GM20000 (cell line): ENCODE measurements around the gene CTRB1.
A peak's percentile ranks its signal among the peaks of the same experiment; 100 is the strongest.

Experiments used
- DNase-seq: peaks from one replicate; pipeline ENCODE4 v3.0.0; 2012; ENCODE audit warnings: low spot score
- TF ChIP-seq, protein P1 (sequence below): IDR thresholded peaks from 2 replicates; pipeline ENCODE4 v1.5.1; 2012; ENCODE audit warnings: mild to moderate bottlenecking, control low read depth; ENCODE audit errors: extremely low read depth, missing control alignments

CTRB1 gene

GRCh38 chr16:75248536-75249380 is 30.0 kb downstream of the CTRB1 start:
- no peak for DNase-seq
- TF ChIP-seq, protein P1, sequence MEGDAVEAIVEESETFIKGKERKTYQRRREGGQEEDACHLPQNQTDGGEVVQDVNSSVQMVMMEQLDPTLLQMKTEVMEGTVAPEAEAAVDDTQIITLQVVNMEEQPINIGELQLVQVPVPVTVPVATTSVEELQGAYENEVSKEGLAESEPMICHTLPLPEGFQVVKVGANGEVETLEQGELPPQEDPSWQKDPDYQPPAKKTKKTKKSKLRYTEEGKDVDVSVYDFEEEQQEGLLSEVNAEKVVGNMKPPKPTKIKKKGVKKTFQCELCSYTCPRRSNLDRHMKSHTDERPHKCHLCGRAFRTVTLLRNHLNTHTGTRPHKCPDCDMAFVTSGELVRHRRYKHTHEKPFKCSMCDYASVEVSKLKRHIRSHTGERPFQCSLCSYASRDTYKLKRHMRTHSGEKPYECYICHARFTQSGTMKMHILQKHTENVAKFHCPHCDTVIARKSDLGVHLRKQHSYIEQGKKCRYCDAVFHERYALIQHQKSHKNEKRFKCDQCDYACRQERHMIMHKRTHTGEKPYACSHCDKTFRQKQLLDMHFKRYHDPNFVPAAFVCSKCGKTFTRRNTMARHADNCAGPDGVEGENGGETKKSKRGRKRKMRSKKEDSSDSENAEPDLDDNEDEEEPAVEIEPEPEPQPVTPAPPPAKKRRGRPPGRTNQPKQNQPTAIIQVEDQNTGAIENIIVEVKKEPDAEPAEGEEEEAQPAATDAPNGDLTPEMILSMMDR: no peak

DNA sequence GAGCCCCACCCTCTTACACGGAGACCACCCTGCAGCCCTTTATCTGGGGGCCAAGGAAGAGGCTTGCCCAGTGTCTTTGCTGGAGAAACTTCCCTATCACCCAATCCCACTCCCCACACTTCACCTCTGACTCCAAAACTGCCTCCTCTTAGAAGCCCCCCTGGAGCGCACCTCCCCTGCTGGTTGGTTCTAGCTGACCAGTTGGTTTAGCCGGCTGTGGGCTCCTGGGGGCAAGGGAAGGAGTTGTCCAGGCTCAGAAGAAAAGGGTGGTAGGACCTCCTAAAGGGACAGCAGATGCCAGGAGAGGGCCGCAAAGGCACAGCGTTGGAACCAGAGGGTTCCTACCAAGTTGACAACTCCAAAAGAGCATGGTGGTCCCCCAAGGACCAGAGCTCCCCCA is 30.7 kb downstream of the CTRB1 start:
- TF ChIP-seq, protein P1: no peak
- no peak for DNase-seq

- DNase-seq: no peak
- TF ChIP-seq, protein P1: no peak
These were observed 31.5 kb downstream of the CTRB1 start for GRCh38 chr16:75250089-75250808.

DNA sequence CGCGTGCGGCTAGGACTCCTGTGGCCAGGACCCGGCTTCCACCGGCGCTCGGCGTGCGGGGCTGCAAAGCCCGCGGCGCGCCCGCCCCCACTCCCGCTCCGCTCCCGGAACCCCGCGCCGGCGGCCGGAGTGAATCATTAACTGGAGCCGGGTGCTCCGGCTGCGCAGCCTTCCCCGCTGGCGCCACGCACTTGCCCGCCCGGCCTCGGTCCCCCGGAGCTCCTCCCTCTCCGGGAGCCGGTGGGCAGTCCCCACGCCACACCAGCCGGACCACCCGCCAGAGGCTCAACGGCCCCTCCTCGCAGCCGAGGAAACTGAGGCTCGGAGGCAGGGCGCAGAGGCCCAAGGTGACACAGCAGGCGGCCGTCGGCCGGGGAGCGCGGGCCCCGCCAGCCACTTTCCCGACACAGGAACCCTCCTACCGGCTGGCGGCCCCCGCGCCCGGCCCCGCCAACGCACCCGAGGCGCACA is 32.1 kb downstream of the CTRB1 start:
- TF ChIP-seq, protein P1: no peak
- peak; percentile 86 for DNase-seq

DNA sequence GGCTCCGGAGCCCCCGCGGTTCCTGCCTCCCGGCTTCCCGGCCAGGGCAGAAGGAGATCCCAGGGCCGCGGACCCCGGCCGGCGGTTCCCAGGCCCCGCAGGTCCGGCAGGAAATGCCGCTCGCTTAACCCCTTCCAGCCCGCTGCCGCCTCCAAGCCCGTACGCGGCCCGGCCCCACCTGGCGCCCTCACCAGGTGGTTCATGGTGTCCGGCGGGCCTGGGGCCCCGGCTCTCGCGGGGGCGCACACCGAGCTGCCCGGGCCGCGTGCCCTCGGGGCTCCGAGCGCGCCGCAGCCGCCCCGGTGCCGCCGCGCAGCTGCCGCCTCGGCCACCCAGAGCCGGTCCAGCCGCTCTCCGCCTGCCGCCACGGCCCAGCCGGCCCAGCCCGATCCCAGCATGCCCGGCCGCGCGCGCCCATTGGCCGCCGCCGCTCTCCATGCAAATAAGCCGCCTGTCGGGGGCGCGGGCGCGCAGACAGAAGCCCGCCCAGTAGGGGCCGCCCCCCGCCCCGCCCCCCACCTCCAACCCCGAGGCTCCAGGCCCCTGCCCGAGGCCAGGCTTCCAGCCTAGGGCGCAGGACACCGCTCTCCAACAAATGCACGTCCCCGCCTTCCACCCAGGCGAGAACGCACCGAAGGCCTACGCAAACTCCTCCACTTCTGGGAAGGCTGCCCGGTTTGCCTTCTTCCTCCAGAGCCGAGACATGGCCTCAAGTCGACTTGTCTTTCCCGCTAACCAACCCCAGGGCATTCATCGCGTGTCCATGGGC is 32.7 kb downstream of the CTRB1 start, which contains the start of gene BCAR1:
Gene BCAR1, minus strand, starts transcription at position 345 of the 769 bp plus-strand sequence. Its CDS starts 142 bp downstream, at position 203.
- peak; percentile 96 for DNase-seq
- TF ChIP-seq, protein P1: no peak

- no peak for DNase-seq
- TF ChIP-seq, protein P1: no peak
These were observed 33.5 kb downstream of the CTRB1 start for GRCh38 chr16:75252049-75252864.
